A549 (cell line): ENCODE measurements around the gene IL33. TPM values are rescaled to one million over a fixed set of nuclear protein-coding genes. Genes with fewer than 3 reads are reported as not detected.

Experiments
- polyA plus RNA-seq, 4 experiments: library from polyadenylated mRNA; depleted of rRNA in 3 of 4; stranded (reverse); fragments of >200 nt; fragmentation: RNase III in 1 of 4; extraction: RNeasy Plus Mini Kit Qiagen cat#74134 plus additional on column Dnase treatment in 1 of 4; gene quantifications; 2 replicates in 3 of 4; 3 replicates in 1 of 4; pipeline ENCODE4 v1.2.3, GENCODE V29; 2011 to 2017

Gene IL33
- polyA plus RNA-seq, 2 of the 4 experiments (the other 2 are of a cell fraction), result 0.31 to 0.72 TPM

Other genes starting within 250 kb of the IL33 start
- 16.4 and 17.4 TPM in 2 replicates for gene RANBP6, start 200.2 kb upstream of the IL33 start, polyA plus RNA-seq (2011; rRNA removed)
- 19.3 to 22.7 TPM (median 19.6 TPM) in 3 replicates for gene RANBP6, start 200.2 kb upstream of the IL33 start, polyA plus RNA-seq (2017; fragmentation: RNase III; extraction: RNeasy Plus Mini Kit Qiagen cat#74134 plus additional on column Dnase treatment)
- gene TPD52L3, start 112.6 kb downstream of the IL33 start, polyA plus RNA-seq (2011; rRNA removed), result not detected in 2 replicates
- gene TPD52L3, start 112.6 kb downstream of the IL33 start, polyA plus RNA-seq (2017; fragmentation: RNase III; extraction: RNeasy Plus Mini Kit Qiagen cat#74134 plus additional on column Dnase treatment), result not detected in 3 replicates
- 60.6 and 74.3 TPM in 2 replicates for gene UHRF2, start 197.4 kb downstream of the IL33 start, polyA plus RNA-seq (2011; rRNA removed)
- 25.8 to 28.6 TPM (median 28.5 TPM) in 3 replicates for gene UHRF2, start 197.4 kb downstream of the IL33 start, polyA plus RNA-seq (2017; fragmentation: RNase III; extraction: RNeasy Plus Mini Kit Qiagen cat#74134 plus additional on column Dnase treatment)